Myocyte (in vitro differentiated cells): Measurements from ENCODE around the gene SSBP3. TPM values are rescaled to one million over a fixed set of nuclear protein-coding genes. Genes with fewer than 3 reads are reported as not detected.
"Not testable (repeated sequence)": the region's sequence is repeated elsewhere in the genome, so short reads cannot be mapped to it uniquely, and the experiment has no call there.

Source experiments
- DNase-seq: peaks from one replicate; pipeline ENCODE4 v3.0.0-alpha.2; 2012; ENCODE audit warnings: low read depth
- total RNA-seq: library from RNA; depleted of rRNA; stranded (reverse); fragments of >200 nt; gene quantifications from 2 replicates; pipeline ENCODE4 v1.2.3, GENCODE V29; 2014

The SSBP3 gene
- total RNA-seq, 1 donor from 2014 or later = 21.8 TPM

GRCh38 chr1:54225986-54226559 is 180.1 kb downstream of the SSBP3 start:
- no peak for DNase-seq

GRCh38 chr1:54225378-54225777 is 180.8 kb downstream of the SSBP3 start:
- no peak for DNase-seq

DNA sequence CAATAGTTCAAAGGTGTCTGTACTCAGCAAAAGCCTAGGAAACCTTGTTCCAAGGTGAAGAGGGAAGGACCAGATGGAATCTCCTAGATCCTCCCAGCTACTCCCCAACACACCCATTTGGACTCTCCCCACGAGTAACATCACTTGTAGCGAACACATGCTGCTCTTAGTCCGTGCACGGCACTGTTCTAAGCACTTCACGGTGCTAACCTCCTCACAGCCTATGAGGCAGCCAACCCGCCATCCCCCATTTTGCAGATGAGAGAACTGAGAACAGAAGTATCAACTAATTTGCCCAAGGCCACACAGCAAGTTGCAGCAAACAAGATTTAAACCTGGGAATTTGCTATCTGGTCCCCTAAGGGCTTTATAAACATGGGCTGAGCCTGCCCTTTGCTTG is 182.0 kb downstream of the SSBP3 start:
- DNase-seq = no peak

GRCh38 chr1:54223441-54224202 is 182.6 kb downstream of the SSBP3 start:
- DNase-seq = no peak

DNA sequence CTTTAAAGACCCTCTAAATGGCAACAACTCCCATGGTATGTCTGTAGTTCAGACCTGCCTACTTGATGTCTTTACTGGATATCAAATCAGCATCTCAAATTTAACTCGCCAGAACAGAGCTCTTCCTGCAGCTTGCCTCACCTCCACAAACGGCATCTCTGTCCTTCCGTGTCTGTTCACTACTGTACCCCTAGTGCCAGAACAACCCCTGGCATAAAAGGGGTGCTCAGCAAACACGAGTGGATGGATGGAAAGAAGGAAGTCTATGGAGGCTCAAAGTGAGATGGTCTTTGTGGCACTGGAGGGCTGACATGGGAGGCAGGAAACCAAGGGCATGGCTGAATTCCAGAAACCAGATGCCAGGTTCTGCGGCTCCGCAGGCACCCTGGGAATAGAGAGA is 183.5 kb downstream of the SSBP3 start:
- no peak for DNase-seq

GRCh38 chr1:54221867-54222484 is 184.2 kb downstream of the SSBP3 start:
- DNase-seq = no peak

GRCh38 chr1:54221113-54221834 is 184.9 kb downstream of the SSBP3 start:
- DNase-seq = no peak

- DNase-seq = peak; percentile 91
These were observed 186.0 kb downstream of the SSBP3 start for GRCh38 chr1:54220004-54220811.

- DNase-seq = no peak
These were observed 186.5 kb downstream of the SSBP3 start for GRCh38 chr1:54219688-54220003.

DNA sequence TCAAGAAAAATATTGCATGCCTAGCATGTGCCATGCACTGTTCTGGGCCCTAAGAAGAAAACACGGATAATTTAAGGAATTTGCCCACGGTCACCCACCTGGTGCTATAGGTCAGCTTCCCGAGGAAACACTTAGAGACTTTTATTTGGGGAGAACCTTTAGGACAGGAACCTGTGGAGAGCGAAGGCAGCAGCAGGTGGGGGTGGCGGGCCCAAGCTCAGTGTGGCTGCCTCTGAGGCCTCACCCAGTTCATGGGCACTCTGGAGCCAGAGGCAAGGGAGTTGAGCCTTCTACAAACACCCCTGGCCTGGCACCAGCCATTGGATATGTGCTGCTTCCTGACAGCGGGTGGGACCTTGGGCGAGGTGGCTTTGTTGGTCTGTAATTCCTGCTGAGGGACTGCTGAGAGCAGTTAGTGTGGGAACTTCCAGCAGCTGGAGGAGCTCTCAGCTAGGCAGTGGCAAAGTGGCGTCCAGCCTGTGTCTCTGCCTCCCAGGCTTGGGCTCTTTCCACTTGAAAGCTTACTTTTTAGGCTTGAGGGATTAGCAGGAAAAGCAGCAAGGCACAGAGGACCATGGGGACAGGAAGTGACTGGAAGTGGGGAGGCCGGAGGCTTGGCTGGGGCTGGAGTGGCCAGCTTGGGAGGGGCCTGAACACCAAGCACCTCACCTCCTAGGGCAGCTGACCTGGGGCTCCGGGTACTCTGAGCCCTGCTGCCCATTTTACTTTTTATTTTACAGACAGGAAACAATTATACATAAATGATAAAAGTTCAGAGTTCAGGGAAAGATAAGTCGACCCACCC is 187.1 kb downstream of the SSBP3 start:
- DNase-seq = peak; percentile 71

- no peak for DNase-seq
These were observed 190.7 kb downstream of the SSBP3 start for GRCh38 chr1:54215523-54215922.

DNA sequence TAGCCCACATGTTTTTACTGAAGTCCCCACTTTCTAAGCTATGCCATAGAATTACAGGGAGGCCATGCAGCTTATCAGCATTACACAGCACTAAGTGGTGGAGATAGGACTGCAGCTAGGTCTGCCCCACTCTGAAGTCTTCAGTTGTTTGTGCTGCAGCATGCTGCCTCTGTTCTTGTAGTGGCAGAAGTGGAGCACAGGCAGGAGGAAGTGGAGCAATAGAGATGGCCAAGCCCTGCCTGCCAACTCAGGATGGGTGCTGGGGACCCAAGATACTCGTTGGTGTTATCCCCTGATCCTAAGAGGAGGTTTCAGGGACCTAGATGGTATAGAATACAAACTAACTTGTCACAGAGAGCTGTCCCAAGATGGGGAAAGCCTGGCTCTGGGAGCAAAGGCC is 193.3 kb downstream of the SSBP3 start:
- DNase-seq = no peak

DNA sequence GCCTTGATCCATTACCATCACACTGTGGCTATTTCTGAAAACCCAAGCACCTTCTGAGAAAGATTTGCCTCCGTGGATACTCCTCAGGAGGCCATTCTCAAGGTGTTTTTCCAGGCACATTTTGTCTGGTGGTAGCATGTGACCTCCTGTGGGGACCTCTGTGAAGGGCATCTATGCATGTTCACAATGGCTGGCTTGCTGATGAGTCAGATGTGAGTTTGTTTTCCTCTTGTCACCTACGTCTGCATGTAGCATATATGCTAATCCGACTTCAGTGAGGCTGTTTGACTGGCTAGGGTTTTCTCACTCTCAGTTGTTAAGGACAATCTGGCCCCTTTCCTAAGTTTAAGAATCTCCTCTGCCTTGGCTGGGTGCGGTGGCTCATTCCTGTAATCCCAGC is 198.3 kb downstream of the SSBP3 start:
- DNase-seq = not testable (repeated sequence)

- no peak for DNase-seq
These were observed 198.9 kb downstream of the SSBP3 start for GRCh38 chr1:54207287-54207686.

DNA sequence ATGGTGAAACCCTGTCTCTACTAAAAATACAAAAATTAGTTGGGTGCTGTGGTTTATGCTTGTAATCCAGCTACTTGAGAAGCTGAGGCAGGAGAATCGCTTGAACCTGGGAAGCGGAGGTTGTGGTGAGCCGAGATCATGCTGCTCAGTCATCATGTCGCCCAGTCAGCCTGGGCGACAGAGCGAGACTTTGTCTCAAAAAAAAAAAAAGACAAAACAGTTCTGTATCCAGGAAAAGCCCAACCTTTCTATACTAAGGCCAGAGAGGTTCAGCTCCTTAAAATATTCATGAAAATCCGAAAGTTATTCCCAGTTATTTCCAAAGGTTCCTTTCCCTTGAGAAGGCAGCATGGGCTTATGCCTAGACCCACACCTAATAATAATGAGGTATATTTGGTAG is 202.0 kb downstream of the SSBP3 start:
- no peak for DNase-seq

GRCh38 chr1:54200519-54200997 is 205.6 kb downstream of the SSBP3 start:
- peak; percentile 15 for DNase-seq

DNA sequence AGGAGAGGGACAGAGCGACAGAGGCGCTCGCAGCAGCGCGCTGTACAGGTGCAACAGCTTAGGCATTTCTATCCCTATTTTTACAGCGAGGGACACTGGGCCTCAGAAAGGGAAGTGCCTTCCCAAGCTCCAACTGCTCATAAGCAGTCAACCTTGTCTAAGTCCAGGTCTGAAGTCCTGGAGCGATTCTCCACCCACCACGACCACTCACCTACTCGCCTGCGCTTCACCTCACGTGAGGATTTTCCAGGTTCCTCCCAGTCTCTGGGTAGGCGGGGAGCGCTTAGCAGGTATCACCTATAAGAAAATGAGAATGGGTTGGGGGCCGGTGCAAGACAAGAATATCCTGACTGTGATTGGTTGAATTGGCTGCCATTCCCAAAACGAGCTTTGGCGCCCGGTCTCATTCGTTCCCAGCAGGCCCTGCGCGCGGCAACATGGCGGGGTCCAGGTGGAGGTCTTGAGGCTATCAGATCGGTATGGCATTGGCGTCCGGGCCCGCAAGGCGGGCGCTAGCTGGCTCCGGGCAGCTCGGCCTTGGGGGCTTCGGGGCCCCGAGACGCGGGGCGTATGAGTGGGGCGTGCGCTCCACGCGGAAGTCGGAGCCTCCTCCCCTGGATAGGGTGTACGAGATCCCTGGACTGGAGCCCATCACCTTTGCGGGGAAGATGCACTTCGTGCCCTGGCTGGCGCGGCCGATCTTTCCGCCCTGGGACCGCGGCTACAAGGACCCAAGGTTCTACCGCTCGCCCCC is 206.3 kb downstream of the SSBP3 start, which contains the start of the genes CYB5RL and MRPL37:
Gene CYB5RL, minus strand, starts transcription at position 266 of the 754 bp plus-strand sequence. CDS start 4,414 bp downstream, outside the sequence.
Gene MRPL37, plus strand, starts transcription at position 403 of the 754 bp plus-strand sequence. Its CDS starts 77 bp downstream, at position 480.
- peak; percentile 98 for DNase-seq

DNA sequence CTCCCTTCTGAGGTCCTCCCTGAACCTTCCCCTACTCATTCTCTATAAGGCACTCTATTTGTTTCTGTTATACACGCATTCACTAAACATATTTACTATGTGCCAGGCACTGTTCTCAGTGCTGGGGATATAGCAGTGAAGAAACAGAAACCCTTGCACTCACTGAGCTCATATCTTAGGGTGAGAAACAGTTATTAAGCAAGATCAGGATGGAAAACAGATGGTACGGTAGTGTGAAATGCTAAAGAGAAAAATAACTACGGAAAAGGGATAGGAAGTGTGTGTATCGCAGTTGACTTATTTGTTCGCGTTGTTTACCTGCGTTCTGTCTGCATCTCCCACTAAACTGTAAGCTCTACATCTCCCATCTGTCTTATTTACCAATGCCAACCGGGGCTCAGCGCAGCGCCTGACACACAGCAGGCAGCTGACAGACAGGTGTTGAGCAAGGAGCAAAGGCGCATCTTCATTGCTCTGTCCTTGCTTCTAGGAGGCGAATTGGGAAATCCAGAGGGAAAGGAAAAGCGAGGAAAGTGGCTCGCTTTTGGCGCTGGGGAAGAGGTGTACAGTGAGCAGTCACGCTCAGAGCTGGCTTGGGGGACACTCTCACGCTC is 206.9 kb downstream of the SSBP3 start:
- no peak for DNase-seq

DNA sequence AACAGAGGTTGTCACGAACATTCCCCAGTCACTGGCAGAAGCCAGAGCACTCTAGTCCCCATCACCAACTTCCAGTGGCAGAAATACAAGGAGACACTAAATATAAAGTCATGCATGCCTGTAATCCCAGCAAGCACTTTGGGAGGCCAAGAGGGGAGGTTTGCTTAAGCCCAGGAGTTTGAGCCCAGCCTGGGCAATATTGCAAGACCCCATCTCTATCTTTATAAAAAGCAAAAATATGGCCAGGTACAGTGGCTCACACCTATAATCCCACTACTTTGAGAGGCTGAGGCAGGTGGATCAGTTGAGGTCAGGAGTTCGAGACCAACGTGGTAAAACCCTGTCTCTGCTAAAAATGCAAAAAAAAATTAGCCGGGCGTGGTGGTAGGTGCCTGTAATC is 212.7 kb downstream of the SSBP3 start:
- no peak for DNase-seq
